ENCODE results near the gene TNFRSF6B.

DNA sequence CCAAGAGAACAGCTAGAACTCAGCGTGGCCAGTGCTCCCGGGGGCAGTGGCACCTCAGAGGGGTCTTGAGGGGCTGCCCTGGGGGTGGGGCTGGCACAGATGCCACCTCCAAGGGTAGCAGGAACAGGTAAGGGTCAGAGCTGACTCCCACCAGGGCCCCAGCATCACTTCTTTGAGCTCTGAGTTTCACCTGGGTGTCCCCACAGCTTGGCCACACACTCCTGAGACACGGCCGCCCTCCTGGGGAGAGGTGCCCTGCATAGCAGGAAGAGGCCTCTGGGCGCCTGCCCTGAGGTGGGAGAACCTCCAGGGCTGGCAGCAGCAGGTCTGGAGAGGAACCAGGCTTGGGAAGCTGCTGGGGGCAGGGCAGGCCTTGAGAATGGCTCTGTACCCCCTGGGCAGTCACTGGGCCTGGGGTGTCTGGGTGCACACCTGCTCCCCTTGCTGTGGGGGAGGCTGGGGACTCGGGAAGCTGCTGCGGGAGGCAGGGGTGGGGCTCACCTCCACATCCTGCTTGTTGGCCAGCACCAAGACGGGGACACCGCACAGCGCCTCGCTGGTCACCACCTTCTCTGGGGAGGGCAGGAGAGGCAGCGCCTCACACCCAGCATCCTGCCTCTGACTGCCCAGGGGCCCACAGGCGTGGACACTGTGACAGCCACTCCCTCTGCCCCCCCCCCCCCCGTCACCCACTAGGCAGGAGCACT lies 5.0 kb downstream of the TNFRSF6B start:
- TF ChIP-seq, protein P1, sequence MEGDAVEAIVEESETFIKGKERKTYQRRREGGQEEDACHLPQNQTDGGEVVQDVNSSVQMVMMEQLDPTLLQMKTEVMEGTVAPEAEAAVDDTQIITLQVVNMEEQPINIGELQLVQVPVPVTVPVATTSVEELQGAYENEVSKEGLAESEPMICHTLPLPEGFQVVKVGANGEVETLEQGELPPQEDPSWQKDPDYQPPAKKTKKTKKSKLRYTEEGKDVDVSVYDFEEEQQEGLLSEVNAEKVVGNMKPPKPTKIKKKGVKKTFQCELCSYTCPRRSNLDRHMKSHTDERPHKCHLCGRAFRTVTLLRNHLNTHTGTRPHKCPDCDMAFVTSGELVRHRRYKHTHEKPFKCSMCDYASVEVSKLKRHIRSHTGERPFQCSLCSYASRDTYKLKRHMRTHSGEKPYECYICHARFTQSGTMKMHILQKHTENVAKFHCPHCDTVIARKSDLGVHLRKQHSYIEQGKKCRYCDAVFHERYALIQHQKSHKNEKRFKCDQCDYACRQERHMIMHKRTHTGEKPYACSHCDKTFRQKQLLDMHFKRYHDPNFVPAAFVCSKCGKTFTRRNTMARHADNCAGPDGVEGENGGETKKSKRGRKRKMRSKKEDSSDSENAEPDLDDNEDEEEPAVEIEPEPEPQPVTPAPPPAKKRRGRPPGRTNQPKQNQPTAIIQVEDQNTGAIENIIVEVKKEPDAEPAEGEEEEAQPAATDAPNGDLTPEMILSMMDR (IDR thresholded peaks at IDR 0.05), result no peak
- no peak for TF ChIP-seq ZFX (IDR thresholded peaks at IDR 0.05; ENCODE audit: borderline replicate concordance)

All from 22Rv1 (cell line).